Adrenal gland (tissue), 12 donors: ENCODE measurements around the gene RABGAP1L. TPM values are rescaled to one million over a fixed set of nuclear protein-coding genes. Genes with fewer than 3 reads are reported as not detected.

ENCODE experiments used
- DNase-seq, 7 donors: peaks; one replicate each; pipeline ENCODE4 v3.0.0-alpha.2; 2019 to 2020
- H3K27ac ChIP-seq, 5 donors: fragments of 200-600 bp; sonication (generic) in 4 of 5; 1 replicate in 3 of 5; 2 replicates in 2 of 5; pipeline versions ENCODE4 v1.5.1 to v1.8.0; 2016 to 2020; ENCODE audit warnings: mild to moderate bottlenecking in 1 of 5
- H3K27me3 ChIP-seq: fragments of 200-600 bp; 2 replicates; pipeline ENCODE4 v1.8.0; 2021
- H3K36me3 ChIP-seq, 2 donors: fragments of 200-600 bp; replicated peaks in 1 of 2; 1 replicate in 1 of 2; 2 replicates in 1 of 2; pipeline versions ENCODE4 v1.5.1 to v1.8.0; 2018 to 2022
- H3K4me1 ChIP-seq, 2 donors: fragments of 200-600 bp; replicated peaks in 1 of 2; 1 replicate in 1 of 2; 2 replicates in 1 of 2; pipeline versions ENCODE4 v1.5.1 to v1.8.0; 2018 to 2021
- H3K4me3 ChIP-seq, 4 donors: fragments of 200-600 bp; sonication (generic) in 3 of 4; one replicate each; pipeline ENCODE4 v1.5.1; 2016 to 2018
- H3K9me3 ChIP-seq, 3 donors: fragments of 200-600 bp; sonication (generic) in 1 of 3; replicated peaks in 1 of 3; 1 replicate in 2 of 3; 2 replicates in 1 of 3; pipeline versions ENCODE4 v1.5.1 to v1.8.0; 2016 to 2021
- CTCF ChIP-seq, 6 experiments: fragments of 450-650 bp in 4 of 6; fragments of 200-600 bp in 2 of 6; sonication (generic) in 1 of 6; IDR thresholded peaks; 1 replicate in 5 of 6; 2 replicates in 1 of 6; pipeline versions ENCODE4 v1.5.1 to v1.8.0; 2016 to 2021; ENCODE audit warnings: antibody characterized with exemption in 6 of 6, mild to moderate bottlenecking in 2 of 6, moderate library complexity in 1 of 6
- POLR2A ChIP-seq, 2 donors: fragments of 450-650 bp; IDR thresholded peaks; one replicate each; pipeline ENCODE4 v1.6.1; 2017; ENCODE audit warnings: antibody characterized with exemption in 2 of 2, mild to moderate bottlenecking in 2 of 2, moderate library complexity in 1 of 2
- WGBS, 4 donors: extraction: QIAGEN DNeasy Blood & Tissue Kit in 2 of 4; methylation state at CpG; one replicate each; pipeline versions ENCODE4 v1.1.5 to v1.1.7; 2013 to 2017; 5-methylcytosine and 5-hydroxymethylcytosine counted together
- intact Hi-C, 2 donors: fragments of 100-400 bp; cut with DNase I; formaldehyde crosslinking; loops; one replicate each; pipeline versions ENCODE4 v1.14.1 to v1.15.0; 2022 to 2023
- polyA plus RNA-seq, 3 donors: library from polyadenylated mRNA; stranded (reverse); fragments of 200-250 nt in 2 of 3; fragments of 350-450 nt in 1 of 3; fragmentation: Illumina TruSeq in 1 of 3; extraction: RNeasy Lipid Tissue Mini Kit (QIAGEN cat#74804) in 1 of 3; gene quantifications; one replicate each; pipeline ENCODE4 v1.2.3, GENCODE V29; 2013 to 2014
- total RNA-seq, 9 donors: library from RNA; depleted of rRNA in 4 of 9; stranded (reverse); fragments of >200 nt in 4 of 9; fragments of 120-200 nt in 1 of 9; fragmentation: NEBNext Ultra II Directional in 1 of 9; extraction: Animal tissue kit (Norgen Biotek cat#: 25700) in 1 of 9; gene quantifications; one replicate each; pipeline versions ENCODE4 v1.1.0 to v1.2.4, GENCODE V29; 2013 to 2023
- donor health status: healthy with polysubstance abuse.
- donor health status: Bipolar disorder and iron deficiency.
- donor health status: DM: yes; HTN: yes; CAD: no.
- donor health status: DM: no; HTN: no; CAD: no.
- donor health status: DM: no; HTN: no; CAD: no.
- donor health status: DM: yes; HTN: yes; CAD: no.

RABGAP1L gene
- total and polyA plus RNA-seq, 12 donors: 10.4 to 29.9 (median 19.7) TPM

- Histone ChIP-seq H3K9me3 (no peaks in the 10 kb centered on the region), H3K27me3 (no peaks in the 10 kb centered on the region), H3K27ac (peak overlapping the region in 1 of 5 donors; percentile 65), H3K4me1 (peaks cover 31 to 47% of the 10 kb centered on the region in 2 donors), H3K4me3 (no peak overlapping the region), H3K36me3 (no peaks in the 10 kb centered on the region)
- TF ChIP-seq CTCF (IDR thresholded peaks at IDR 0.05): no peak
- TF ChIP-seq POLR2A (IDR thresholded peaks at IDR 0.05): no peak
- no peak for DNase-seq
- intact Hi-C loops: no loop called here
- WGBS, 4 donors: 25 to 49% (median 42%) methylated on average over 2 of the region's 2 CpGs
These were observed 804.3 kb downstream of the RABGAP1L start for GRCh38 chr1:174963529-174964125.

GRCh38 chr1:174964261-174964971, 805.1 kb downstream of the RABGAP1L start:
- Histone ChIP-seq H3K4me3 (peak overlapping the region in 1 of 4 donors; percentile 9), H3K27ac (peak overlapping the region in 3 of 5 donors; percentile 24 to 65 (median 53)), H3K36me3 (no peaks in the 10 kb centered on the region), H3K9me3 (no peaks in the 10 kb centered on the region), H3K27me3 (no peaks in the 10 kb centered on the region), H3K4me1 (peaks cover 31 to 53% of the 10 kb centered on the region in 2 donors)
- TF ChIP-seq CTCF (IDR thresholded peaks at IDR 0.05) (no peak), POLR2A (IDR thresholded peaks at IDR 0.05) (no peak)
- no peak for DNase-seq
- intact Hi-C loops: no loop called here
- 41 to 55% (median 51%) methylated on average over 6 of the region's 6 CpGs for WGBS, 4 donors

- intact Hi-C loops: no loop called here
- peak overlapping the region in 1 of 4 donors; percentile 9 for H3K4me3 ChIP-seq
- no peaks in the 10 kb centered on the region for H3K27me3 ChIP-seq
- peak overlapping the region in 3 of 5 donors; percentile 24 to 65 (median 56) for H3K27ac ChIP-seq
- WGBS, 4 donors: 55 to 65% (median 58%) methylated on average over 1 of the region's 1 CpG
- H3K4me1 ChIP-seq: peaks cover 31 to 53% of the 10 kb centered on the region in 2 donors
- TF ChIP-seq POLR2A (IDR thresholded peaks at IDR 0.05): no peak
- no peak for TF ChIP-seq CTCF (IDR thresholded peaks at IDR 0.05)
- H3K36me3 ChIP-seq: no peaks in the 10 kb centered on the region
- H3K9me3 ChIP-seq: no peaks in the 10 kb centered on the region
- DNase-seq: no peak
These were observed 805.6 kb downstream of the RABGAP1L start for GRCh38 chr1:174964972-174965361.

GRCh38 chr1:174965362-174966007, 806.2 kb downstream of the RABGAP1L start:
- TF ChIP-seq POLR2A (IDR thresholded peaks at IDR 0.05) (no peak), CTCF (IDR thresholded peaks at IDR 0.05) (no peak)
- H3K27ac ChIP-seq: peak overlapping the region in 3 of 5 donors; percentile 24 to 65 (median 56)
- no peaks in the 10 kb centered on the region for H3K36me3 ChIP-seq
- intact Hi-C loops: no loop called here
- peak in 2 of 7 donors; percentile 13 to 58 for DNase-seq
- WGBS, 4 donors: 42 to 59% (median 55%) methylated on average over 3 of the region's 3 CpGs
- peaks cover 31 to 53% of the 10 kb centered on the region in 2 donors for H3K4me1 ChIP-seq
- no peak overlapping the region for H3K4me3 ChIP-seq
- no peaks in the 10 kb centered on the region for H3K9me3 ChIP-seq
- no peaks in the 10 kb centered on the region for H3K27me3 ChIP-seq
